GM23338 (cell line): Measurements from ENCODE around the gene GPHN. TPM values are rescaled to one million over a fixed set of nuclear protein-coding genes. Genes with fewer than 3 reads are reported as not detected.

Experiments
- ATAC-seq: fragments of 200-7000 bp; cut with Tn5 transposase; 3 replicates; pipeline ENCODE4 v1.9.1; 2020
- DNase-seq: peaks from one replicate; pipeline ENCODE4 v3.0.0-alpha.2; 2015; ENCODE audit warnings: low spot score
- H2AFZ ChIP-seq: fragments of 200-600 bp; sonication (generic); 2 replicates; pipeline ENCODE4 v1.8.0; 2016; ENCODE audit warnings: antibody characterized with exemption, mild to moderate bottlenecking, moderate library complexity
- H3F3A ChIP-seq: fragments of 200-600 bp; sonication (generic); replicated peaks from 2 replicates; pipeline ENCODE4 v1.8.0; 2017; ENCODE audit warnings: antibody characterized with exemption, mixed run types, low read depth
- H3K27ac ChIP-seq: fragments of 200-600 bp; sonication (generic); 2 replicates; pipeline ENCODE4 v1.6.1; 2016; ENCODE audit warnings: low read depth
- H3K27me3 ChIP-seq: fragments of 200-600 bp; sonication (generic); 2 replicates; pipeline ENCODE4 v1.8.0; 2016; ENCODE audit warnings: mild to moderate bottlenecking, mixed run types, moderate library complexity; ENCODE audit not compliant: insufficient read depth
- H3K36me3 ChIP-seq: fragments of 200-600 bp; sonication (generic); 2 replicates; pipeline ENCODE4 v1.8.0; 2016; ENCODE audit warnings: mild to moderate bottlenecking; ENCODE audit not compliant: insufficient read depth
- H3K4me1 ChIP-seq: fragments of 200-600 bp; sonication (generic); 2 replicates; pipeline ENCODE4 v1.8.0; 2016; ENCODE audit warnings: mild to moderate bottlenecking, moderate library complexity; ENCODE audit not compliant: insufficient read depth
- H3K4me2 ChIP-seq: fragments of 200-600 bp; sonication (generic); 2 replicates; pipeline ENCODE4 v1.7.1; 2017; ENCODE audit warnings: mixed run types
- H3K4me3 ChIP-seq: fragments of 200-600 bp; sonication (generic); 2 replicates; pipeline ENCODE4 v1.6.1; 2016; ENCODE audit warnings: mixed run types
- H3K79me2 ChIP-seq: fragments of 200-600 bp; sonication (generic); replicated peaks from 2 replicates; pipeline ENCODE4 v1.8.0; 2017; ENCODE audit warnings: mild to moderate bottlenecking; ENCODE audit not compliant: insufficient read depth
- H3K9me2 ChIP-seq: fragments of 200-600 bp; sonication (generic); 2 replicates; pipeline ENCODE4 v1.8.0; 2017; ENCODE audit not compliant: insufficient read depth
- H4K20me1 ChIP-seq: fragments of 200-600 bp; sonication (generic); replicated peaks from 2 replicates; pipeline ENCODE4 v1.8.0; 2017; ENCODE audit warnings: mild to moderate bottlenecking; ENCODE audit not compliant: insufficient read depth
- H3K27ac Mint-ChIP-seq: 2 replicates; pipeline ENCODE4 v1.8.0; 2020; ENCODE audit warnings: inconsistent platforms, mild to moderate bottlenecking, moderate library complexity, mixed read lengths
- H3K27me3 Mint-ChIP-seq: 3 replicates; pipeline ENCODE4 v1.8.0; 2022; ENCODE audit warnings: low read depth, mild to moderate bottlenecking, moderate library complexity, mixed read lengths, inconsistent platforms; ENCODE audit not compliant: insufficient read depth, poor library complexity
- H3K36me3 Mint-ChIP-seq: 3 replicates; pipeline ENCODE4 v1.8.0; 2021; ENCODE audit warnings: low read depth, mild to moderate bottlenecking, inconsistent platforms, moderate library complexity, mixed read lengths
- H3K4me1 Mint-ChIP-seq: 3 replicates; pipeline ENCODE4 v1.8.0; 2020; ENCODE audit warnings: mild to moderate bottlenecking, inconsistent platforms, mixed read lengths
- H3K4me3 Mint-ChIP-seq: 3 replicates; pipeline ENCODE4 v1.8.0; 2021; ENCODE audit warnings: moderate library complexity, mild to moderate bottlenecking, inconsistent platforms, mixed read lengths
- H3K9me3 Mint-ChIP-seq: 3 replicates; pipeline ENCODE4 v1.8.0; 2020; ENCODE audit warnings: moderate library complexity, mild to moderate bottlenecking, inconsistent platforms, mixed read lengths
- CREB1 ChIP-seq: fragments of 250-450 bp; sonication (Bioruptor Pico); IDR thresholded peaks from 2 replicates; pipeline ENCODE4 v1.5.0; 2020; ENCODE audit warnings: low read depth, mild to moderate bottlenecking, moderate library complexity
- CTCF ChIP-seq, 2 experiments: fragments of 200-600 bp in 1 of 2; sonication (generic) in 1 of 2; conservative IDR thresholded peaks; 2 replicates each; pipeline versions ENCODE4 v1.5.1 to v1.6.1; 2016 to 2017; ENCODE audit warnings: antibody characterized with exemption in 2 of 2, low read depth in 2 of 2, mild to moderate bottlenecking in 2 of 2, moderate library complexity in 1 of 2
- EZH2 ChIP-seq: fragments of 200-600 bp; sonication (generic); IDR thresholded peaks from one replicate; pipeline ENCODE4 v1.8.0; 2017; ENCODE audit warnings: antibody characterized with exemption, mild to moderate bottlenecking, low read depth; ENCODE audit not compliant: unreplicated experiment
- EZH2phosphoT487 ChIP-seq: fragments of 200-600 bp; sonication (generic); IDR thresholded peaks from one replicate; pipeline ENCODE4 v1.8.1; 2018; ENCODE audit warnings: antibody characterized with exemption; ENCODE audit not compliant: unreplicated experiment
- JUNB ChIP-seq: IDR thresholded peaks from one replicate; pipeline ENCODE4 v1.6.1; 2016; ENCODE audit warnings: antibody characterized with exemption; ENCODE audit not compliant: unreplicated experiment
- NANOG ChIP-seq: IDR thresholded peaks from 2 replicates; pipeline ENCODE4 v1.6.1; 2016; ENCODE audit warnings: antibody characterized with exemption, borderline replicate concordance
- POLR2AphosphoS5 ChIP-seq: IDR thresholded peaks from 2 replicates; pipeline ENCODE4 v1.6.1; 2016; ENCODE audit warnings: antibody characterized with exemption, low read depth
- STAT1 ChIP-seq: IDR thresholded peaks from one replicate; pipeline ENCODE4 v1.6.1; 2016; ENCODE audit warnings: antibody characterized with exemption; ENCODE audit not compliant: unreplicated experiment
- ZNF331 ChIP-seq: fragments of 250-450 bp; sonication (Bioruptor Pico); IDR thresholded peaks from 2 replicates; pipeline ENCODE4 v1.5.0; 2020; ENCODE audit warnings: low read depth, mild to moderate bottlenecking, moderate library complexity
- polyA plus RNA-seq: library from polyadenylated mRNA; unstranded; fragments of >200 nt; fragmentation: Nextera tagmentation; extraction: Ambion mirVana; gene quantifications from 2 replicates; pipeline ENCODE4 v1.2.1, GENCODE V29; 2016
- total RNA-seq: library from RNA; depleted of rRNA; stranded (reverse); fragments of >200 nt; shearing (Covaris generic); gene quantifications from 2 replicates; pipeline ENCODE4 v1.2.3, GENCODE V29; 2014

Gene GPHN
- total and polyA plus RNA-seq, 2 experiments from 2014 or later: 17.6 to 20.6 TPM

DNA sequence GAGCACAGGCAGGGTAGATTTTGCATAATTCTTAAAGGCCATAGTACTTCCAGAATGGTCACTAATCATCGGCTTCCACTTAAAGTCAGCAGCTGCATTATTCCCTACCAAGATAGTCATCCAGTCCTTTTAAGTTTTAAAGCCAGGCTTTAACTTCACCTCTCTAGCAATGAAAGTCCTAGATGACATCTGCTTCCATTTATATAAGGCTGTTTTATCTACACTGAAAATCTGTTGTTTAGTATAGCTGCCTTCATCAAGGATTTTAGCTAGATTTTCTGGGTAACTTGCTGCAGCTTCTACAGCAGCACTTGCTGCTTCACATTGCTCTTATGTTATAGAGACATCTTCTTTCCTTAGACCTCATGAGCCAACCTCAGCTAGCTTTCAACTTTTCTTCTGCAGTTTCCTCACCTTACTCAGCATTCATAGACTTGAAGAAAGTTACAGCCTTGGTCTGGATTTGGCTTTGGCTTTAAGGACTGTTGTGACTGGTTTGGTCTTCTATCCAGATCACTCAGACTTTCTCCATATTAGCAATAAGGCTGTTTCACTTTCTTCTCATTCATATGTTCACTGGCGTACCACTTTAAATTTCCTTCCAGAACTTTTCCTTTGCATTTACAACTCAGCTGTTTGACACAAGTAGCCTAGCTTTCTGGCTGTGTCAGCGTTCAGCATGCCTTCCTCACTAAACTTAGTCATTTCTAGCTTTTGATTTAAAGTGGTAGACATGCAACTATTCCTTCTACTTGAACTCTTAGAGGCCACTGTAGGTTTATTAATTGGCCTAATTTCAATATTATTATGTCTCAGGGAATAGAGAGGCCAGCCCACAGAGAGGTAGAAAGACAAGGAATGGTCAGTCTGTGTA is 471.4 kb downstream of the GPHN start:
- Histone ChIP-seq H3K4me3 (no peak overlapping the region), H3K36me3 (no peaks in the 10 kb centered on the region), H3K27ac (no peak overlapping the region), H3K27me3 (no peaks in the 10 kb centered on the region), H4K20me1 (no peaks in the 10 kb centered on the region), H3K4me2 (no peak overlapping the region), H3K4me1 (no peaks in the 10 kb centered on the region), H2AFZ (no peak overlapping the region), H3F3A (no peaks in the 10 kb centered on the region), H3K79me2 (no peaks in the 10 kb centered on the region), H3K9me2 (no peaks in the 10 kb centered on the region)
- DNase-seq (no peak), ATAC-seq (no peak)
- H3K4me1 Mint-ChIP-seq: no peaks in the 10 kb centered on the region
- H3K9me3 Mint-ChIP-seq: no peaks in the 10 kb centered on the region
- TF ChIP-seq POLR2AphosphoS5: no peak
- no peak for TF ChIP-seq EZH2
- TF ChIP-seq JUNB: no peak
- no peak for TF ChIP-seq STAT1
- TF ChIP-seq CTCF (conservative IDR thresholded peaks at IDR 0.05; ENCODE audit: low read depth in 2 of 2): no peak
- no peaks in the 10 kb centered on the region for H3K27me3 Mint-ChIP-seq
- no peaks in the 10 kb centered on the region for H3K36me3 Mint-ChIP-seq
- H3K27ac Mint-ChIP-seq: no peak overlapping the region
- no peak overlapping the region for H3K4me3 Mint-ChIP-seq

GRCh38 chr14:66982247-66982646 is 474.3 kb downstream of the GPHN start:
- no peaks in the 10 kb centered on the region for H3K9me2 ChIP-seq
- Mint-ChIP-seq H3K36me3 (no peaks in the 10 kb centered on the region), H3K4me3 (no peak overlapping the region), H3K27me3 (no peaks in the 10 kb centered on the region), H3K9me3 (no peaks in the 10 kb centered on the region), H3K4me1 (no peaks in the 10 kb centered on the region), H3K27ac (no peak overlapping the region)
- no peaks in the 10 kb centered on the region for H4K20me1 ChIP-seq
- no peaks in the 10 kb centered on the region for H3K79me2 ChIP-seq
- H2AFZ ChIP-seq: no peak overlapping the region
- no peaks in the 10 kb centered on the region for H3F3A ChIP-seq
- DNase-seq: no peak
- no peaks in the 10 kb centered on the region for H3K4me1 ChIP-seq
- no peak for ATAC-seq
- H3K36me3 ChIP-seq: no peaks in the 10 kb centered on the region
- H3K4me2 ChIP-seq: no peak overlapping the region
- TF ChIP-seq EZH2phosphoT487: no peak
- TF ChIP-seq ZNF331 (CRISPR knock-in tag): no peak
- H3K27me3 ChIP-seq: no peaks in the 10 kb centered on the region
- no peak overlapping the region for H3K4me3 ChIP-seq
- no peak overlapping the region for H3K27ac ChIP-seq

GRCh38 chr14:66992776-66993175 is 484.8 kb downstream of the GPHN start:
- DNase-seq (no peak), ATAC-seq (no peak)
- no peaks in the 10 kb centered on the region for H3K9me3 Mint-ChIP-seq
- Histone ChIP-seq H3F3A (no peaks in the 10 kb centered on the region), H2AFZ (no peak overlapping the region), H3K4me3 (no peak overlapping the region), H3K27me3 (no peaks in the 10 kb centered on the region), H3K4me1 (no peaks in the 10 kb centered on the region), H4K20me1 (no peaks in the 10 kb centered on the region), H3K36me3 (no peaks in the 10 kb centered on the region), H3K79me2 (no peaks in the 10 kb centered on the region), H3K4me2 (no peak overlapping the region), H3K9me2 (no peaks in the 10 kb centered on the region; the same call in 1 of the 2 replicates), H3K27ac (no peak overlapping the region)
- no peak overlapping the region for H3K4me3 Mint-ChIP-seq
- no peaks in the 10 kb centered on the region for H3K27me3 Mint-ChIP-seq
- no peak overlapping the region for H3K27ac Mint-ChIP-seq
- no peak for TF ChIP-seq CREB1 (CRISPR knock-in tag)
- no peak for TF ChIP-seq NANOG
- TF ChIP-seq EZH2phosphoT487: no peak
- H3K4me1 Mint-ChIP-seq: no peaks in the 10 kb centered on the region
- H3K36me3 Mint-ChIP-seq: no peaks in the 10 kb centered on the region
